GM21786 (cell line): ENCODE results near the gene C16orf89.
A peak's percentile ranks its signal among the peaks of the same experiment; 100 is the strongest.

ENCODE experiments used
- ATAC-seq: cut with Tn5 transposase; IDR thresholded peaks from one replicate; pipeline ENCODE4 v1.9.1; 2021; ENCODE audit not compliant: unreplicated experiment

The C16orf89 gene

GRCh38 chr16:5033256-5034166 is 32.2 kb downstream of the C16orf89 start, which contains the start of gene NAGPA:
TSS of gene NAGPA (minus strand) at chr16:5033935. CDS start at chr16:5033914, 21 bp downstream.
- ATAC-seq: peak; percentile 88

GRCh38 chr16:5032748-5033167 is 33.0 kb downstream of the C16orf89 start:
- ATAC-seq: no peak

- no peak for ATAC-seq
These were observed 34.2 kb downstream of the C16orf89 start for GRCh38 chr16:5031601-5032000.

GRCh38 chr16:5030251-5030870 is 35.4 kb downstream of the C16orf89 start:
- ATAC-seq: no peak

- no peak for ATAC-seq
These were observed 36.7 kb downstream of the C16orf89 start for GRCh38 chr16:5028950-5029475.

GRCh38 chr16:5027575-5028235 is 38.1 kb downstream of the C16orf89 start:
- ATAC-seq: no peak

GRCh38 chr16:5027086-5027485 is 38.7 kb downstream of the C16orf89 start:
- no peak for ATAC-seq

GRCh38 chr16:5026664-5027063 is 39.1 kb downstream of the C16orf89 start:
- ATAC-seq: no peak

- ATAC-seq: no peak
These were observed 40.6 kb downstream of the C16orf89 start for GRCh38 chr16:5025171-5025632.

- no peak for ATAC-seq
These were observed 41.1 kb downstream of the C16orf89 start for GRCh38 chr16:5024632-5025031.

- ATAC-seq: no peak
These were observed 43.2 kb downstream of the C16orf89 start for GRCh38 chr16:5022521-5022920.

GRCh38 chr16:5020551-5020950 is 45.2 kb downstream of the C16orf89 start:
- ATAC-seq: no peak

GRCh38 chr16:5019775-5020174 is 46.0 kb downstream of the C16orf89 start:
- ATAC-seq: no peak

GRCh38 chr16:5018793-5019192 is 47.0 kb downstream of the C16orf89 start:
- no peak for ATAC-seq

GRCh38 chr16:5017678-5017969 is 48.1 kb downstream of the C16orf89 start:
- no peak for ATAC-seq

GRCh38 chr16:5016967-5017677 is 48.6 kb downstream of the C16orf89 start:
- no peak for ATAC-seq

- no peak for ATAC-seq
These were observed 49.9 kb downstream of the C16orf89 start for GRCh38 chr16:5015887-5016286.

GRCh38 chr16:5015351-5015750 is 50.4 kb downstream of the C16orf89 start:
- no peak for ATAC-seq

- ATAC-seq: no peak
These were observed 52.9 kb downstream of the C16orf89 start for GRCh38 chr16:5012887-5013286.

- ATAC-seq: no peak
These were observed 54.1 kb downstream of the C16orf89 start for GRCh38 chr16:5011637-5012036.
